ENCODE measurements around the gene CHCT1. TPM values are rescaled to one million over a fixed set of nuclear protein-coding genes. Genes with fewer than 3 reads are reported as not detected.

The CHCT1 gene
- total RNA-seq, 2 experiments from 2014 or later, result not detected

DNA sequence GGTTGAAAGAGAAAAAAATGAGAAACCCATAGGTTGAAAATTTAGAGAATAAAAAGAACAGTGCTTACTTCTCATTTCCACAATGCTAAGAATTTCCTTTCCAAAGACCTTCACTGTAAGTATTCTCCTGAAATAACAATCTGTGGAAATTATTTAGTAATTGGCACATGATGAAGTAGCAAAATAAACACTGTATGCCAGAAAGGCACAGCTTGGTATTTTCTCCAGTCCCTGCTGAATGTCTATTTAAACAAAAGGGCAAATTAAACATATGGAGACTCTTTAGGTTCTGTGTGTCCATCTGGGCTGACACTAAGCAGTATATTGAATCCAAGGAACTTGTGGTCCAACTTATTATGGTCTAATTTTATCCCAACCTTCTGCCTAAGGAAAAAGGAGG lies 46.1 kb downstream of the CHCT1 start:
- TF ChIP-seq, protein P1, sequence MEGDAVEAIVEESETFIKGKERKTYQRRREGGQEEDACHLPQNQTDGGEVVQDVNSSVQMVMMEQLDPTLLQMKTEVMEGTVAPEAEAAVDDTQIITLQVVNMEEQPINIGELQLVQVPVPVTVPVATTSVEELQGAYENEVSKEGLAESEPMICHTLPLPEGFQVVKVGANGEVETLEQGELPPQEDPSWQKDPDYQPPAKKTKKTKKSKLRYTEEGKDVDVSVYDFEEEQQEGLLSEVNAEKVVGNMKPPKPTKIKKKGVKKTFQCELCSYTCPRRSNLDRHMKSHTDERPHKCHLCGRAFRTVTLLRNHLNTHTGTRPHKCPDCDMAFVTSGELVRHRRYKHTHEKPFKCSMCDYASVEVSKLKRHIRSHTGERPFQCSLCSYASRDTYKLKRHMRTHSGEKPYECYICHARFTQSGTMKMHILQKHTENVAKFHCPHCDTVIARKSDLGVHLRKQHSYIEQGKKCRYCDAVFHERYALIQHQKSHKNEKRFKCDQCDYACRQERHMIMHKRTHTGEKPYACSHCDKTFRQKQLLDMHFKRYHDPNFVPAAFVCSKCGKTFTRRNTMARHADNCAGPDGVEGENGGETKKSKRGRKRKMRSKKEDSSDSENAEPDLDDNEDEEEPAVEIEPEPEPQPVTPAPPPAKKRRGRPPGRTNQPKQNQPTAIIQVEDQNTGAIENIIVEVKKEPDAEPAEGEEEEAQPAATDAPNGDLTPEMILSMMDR (conservative IDR thresholded peaks at IDR 0.05; ENCODE audit: low read length), result no peak
- no peak for TF ChIP-seq EZH2phosphoT487 (IDR thresholded peaks at IDR 0.05; ENCODE audit: borderline replicate concordance, low read depth, low read length)
- CTCF ChIA-PET (ENCODE audit: unreplicated experiment), result no interaction called here
- DNase-seq (ENCODE audit: low spot score), result no peak
- H3K27ac ChIP-seq (ENCODE audit: low read depth, low read length, poor library complexity, severe bottlenecking), result no peak overlapping the region
- no peaks in the 10 kb centered on the region for H3K9me2 ChIP-seq (ENCODE audit: insufficient read depth, low read length)
- intact Hi-C loops (cut with micrococcal nuclease; ENCODE audit: unreplicated experiment), result no loop called here
- H3K4me1 ChIP-seq (ENCODE audit: insufficient read depth, low read length, poor library complexity, severe bottlenecking), result peaks cover 8% of the 10 kb centered on the region
- H3K4me3 ChIP-seq (ENCODE audit: low read depth, low read length, poor library complexity, severe bottlenecking), result no peak overlapping the region
- BruUV-seq (replicated peaks), result no TSS peak
- POLR2A ChIA-PET, result no interaction called here
- no peak overlapping the region for H2AFZ ChIP-seq (ENCODE audit: low read length)
- no peaks in the 10 kb centered on the region for H3K79me2 ChIP-seq (ENCODE audit: insufficient read depth, low read depth, low read length)
- no peaks in the 10 kb centered on the region for H4K20me1 ChIP-seq (ENCODE audit: insufficient read depth, low read length)
- peaks cover 67% of the 10 kb centered on the region for H3K36me3 ChIP-seq (ENCODE audit: insufficient read depth, low read length)
- peaks cover 6% of the 10 kb centered on the region for H3K9me3 ChIP-seq (ENCODE audit: low read length)
- no peak overlapping the region for H3K4me2 ChIP-seq (ENCODE audit: low read length)

DNA sequence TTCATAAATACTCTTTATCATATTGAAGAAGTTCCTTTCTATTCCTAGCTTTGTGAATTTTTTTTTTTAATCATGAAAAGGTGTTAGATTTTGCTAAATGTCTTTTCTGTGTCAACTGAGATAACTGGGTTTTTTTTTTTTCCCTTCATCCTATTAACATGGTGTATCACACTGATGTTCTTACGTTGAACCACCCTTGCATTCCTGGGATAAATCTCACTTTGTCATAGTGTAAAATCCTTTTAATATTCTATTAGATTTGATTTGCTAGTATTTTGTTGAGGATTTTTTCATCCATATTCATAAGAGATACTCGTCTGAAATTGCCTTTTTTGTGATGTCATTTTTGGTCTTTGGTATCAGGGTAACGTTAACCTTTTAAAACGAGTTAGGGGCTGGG lies 49.2 kb downstream of the CHCT1 start:
- H4K20me1 ChIP-seq (ENCODE audit: insufficient read depth, low read length), result no peaks in the 10 kb centered on the region
- H3K4me2 ChIP-seq (ENCODE audit: low read length), result no peak overlapping the region
- H3K36me3 ChIP-seq (ENCODE audit: insufficient read depth, low read length), result peaks cover 50% of the 10 kb centered on the region
- no peaks in the 10 kb centered on the region for H3K79me2 ChIP-seq (ENCODE audit: insufficient read depth, low read depth, low read length)
- CTCF ChIA-PET (ENCODE audit: unreplicated experiment), result no interaction called here
- no peaks in the 10 kb centered on the region for H3K9me2 ChIP-seq (ENCODE audit: insufficient read depth, low read length)
- no peak for DNase-seq (ENCODE audit: low spot score)
- intact Hi-C loops (cut with micrococcal nuclease; ENCODE audit: unreplicated experiment), result no loop called here
- peaks cover 8% of the 10 kb centered on the region for H3K4me1 ChIP-seq (ENCODE audit: insufficient read depth, low read length, poor library complexity, severe bottlenecking)
- no peak overlapping the region for H2AFZ ChIP-seq (ENCODE audit: low read length)
- no peak overlapping the region for H3K27ac ChIP-seq (ENCODE audit: low read depth, low read length, poor library complexity, severe bottlenecking)
- H3K9me3 ChIP-seq (ENCODE audit: low read length), result peaks cover 6% of the 10 kb centered on the region
- BruUV-seq (replicated peaks), result no TSS peak
- POLR2A ChIA-PET, result no interaction called here
- TF ChIP-seq EZH2phosphoT487 (IDR thresholded peaks at IDR 0.05; ENCODE audit: borderline replicate concordance, low read depth, low read length), result no peak
- TF ChIP-seq, protein P1 (conservative IDR thresholded peaks at IDR 0.05; ENCODE audit: low read length), result no peak
- H3K4me3 ChIP-seq (ENCODE audit: low read depth, low read length, poor library complexity, severe bottlenecking), result no peak overlapping the region

DNA sequence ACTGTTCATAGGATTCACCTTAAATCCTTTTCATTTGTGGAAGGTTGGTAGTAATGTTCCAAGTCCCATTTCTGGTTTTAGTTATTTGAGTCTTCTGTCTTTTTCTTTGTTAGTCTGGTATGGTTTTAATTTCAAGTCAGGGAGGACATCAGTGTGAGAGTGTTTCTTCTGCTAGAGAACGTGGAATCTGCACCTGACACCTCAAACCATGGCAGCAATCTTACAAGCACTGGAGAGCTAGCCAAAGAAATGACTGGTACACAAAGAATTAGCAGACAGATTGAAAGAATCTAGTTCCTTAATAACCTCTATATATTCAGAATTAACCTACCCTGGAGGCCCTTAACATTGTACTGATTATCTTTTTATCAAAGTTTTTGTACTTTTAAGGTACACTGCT lies 50.2 kb downstream of the CHCT1 start:
- DNase-seq (ENCODE audit: low spot score), result no peak
- Histone ChIP-seq H3K36me3 (ENCODE audit: insufficient read depth, low read length) (peaks cover 53% of the 10 kb centered on the region), H3K9me3 (ENCODE audit: low read length) (peaks cover 6% of the 10 kb centered on the region), H3K4me3 (ENCODE audit: low read depth, low read length, poor library complexity, severe bottlenecking) (no peak overlapping the region), H3K79me2 (ENCODE audit: insufficient read depth, low read depth, low read length) (no peaks in the 10 kb centered on the region), H3K9me2 (ENCODE audit: insufficient read depth, low read length) (no peaks in the 10 kb centered on the region), H4K20me1 (ENCODE audit: insufficient read depth, low read length) (no peaks in the 10 kb centered on the region), H3K4me2 (ENCODE audit: low read length) (no peak overlapping the region), H2AFZ (ENCODE audit: low read length) (no peak overlapping the region), H3K4me1 (ENCODE audit: insufficient read depth, low read length, poor library complexity, severe bottlenecking) (peaks cover 8% of the 10 kb centered on the region), H3K27ac (ENCODE audit: low read depth, low read length, poor library complexity, severe bottlenecking) (no peak overlapping the region)
- intact Hi-C loops (cut with micrococcal nuclease; ENCODE audit: unreplicated experiment), result no loop called here
- ChIA-PET CTCF (ENCODE audit: unreplicated experiment) (no interaction called here), POLR2A (no interaction called here)
- TF ChIP-seq, protein P1 (conservative IDR thresholded peaks at IDR 0.05; ENCODE audit: low read length), result no peak
- TF ChIP-seq EZH2phosphoT487 (IDR thresholded peaks at IDR 0.05; ENCODE audit: borderline replicate concordance, low read depth, low read length), result no peak
- BruUV-seq (replicated peaks), result no TSS peak
